T-helper 2 cell (primary cell): Measurements from ENCODE around the gene NCF1.
"Not testable (repeated sequence)": the region's sequence is repeated elsewhere in the genome, so short reads cannot be mapped to it uniquely, and the experiment has no call there.

Experiments used
- DNase-seq, 5 experiments: peaks; one replicate each; pipeline versions ENCODE4 v3.0.0 to v3.0.0-alpha.2; 2012 to 2022

NCF1 gene

DNA sequence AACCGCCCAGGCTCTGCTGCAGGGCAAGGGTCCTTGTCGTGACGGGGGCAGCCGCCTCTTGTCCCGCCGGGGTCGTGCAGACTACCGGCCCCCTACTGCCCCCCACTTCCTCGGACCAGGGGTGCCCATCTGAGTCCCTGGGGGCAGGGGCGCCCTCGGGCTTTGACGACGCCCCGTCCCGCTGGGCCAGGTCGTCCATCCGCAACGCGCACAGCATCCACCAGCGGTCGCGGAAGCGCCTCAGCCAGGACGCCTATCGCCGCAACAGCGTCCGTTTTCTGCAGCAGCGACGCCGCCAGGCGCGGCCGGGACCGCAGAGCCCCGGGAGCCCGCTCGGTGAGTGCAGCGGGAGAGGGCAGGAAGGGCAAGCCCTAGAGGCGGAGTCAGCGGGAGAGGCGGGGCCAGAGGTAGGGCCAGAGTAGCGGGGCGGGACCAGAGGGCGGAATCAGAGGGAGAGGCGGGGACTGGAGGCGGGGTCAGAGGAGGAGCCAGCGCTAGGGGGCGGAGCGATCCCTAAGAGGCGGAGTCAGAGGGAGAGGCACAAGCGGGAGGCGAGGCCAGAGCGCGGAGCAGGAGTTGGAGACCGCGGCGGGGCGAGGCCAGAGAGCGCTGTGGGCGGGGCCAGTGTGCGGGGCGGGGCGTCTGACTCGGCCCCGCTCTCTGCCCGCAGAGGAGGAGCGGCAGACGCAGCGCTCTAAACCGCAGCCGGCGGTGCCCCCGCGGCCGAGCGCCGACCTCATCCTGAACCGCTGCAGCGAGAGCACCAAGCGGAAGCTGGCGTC is 14.7 kb downstream of the NCF1 start:
- DNase-seq = peak; percentile 83 to 98 (median 92)

DNA sequence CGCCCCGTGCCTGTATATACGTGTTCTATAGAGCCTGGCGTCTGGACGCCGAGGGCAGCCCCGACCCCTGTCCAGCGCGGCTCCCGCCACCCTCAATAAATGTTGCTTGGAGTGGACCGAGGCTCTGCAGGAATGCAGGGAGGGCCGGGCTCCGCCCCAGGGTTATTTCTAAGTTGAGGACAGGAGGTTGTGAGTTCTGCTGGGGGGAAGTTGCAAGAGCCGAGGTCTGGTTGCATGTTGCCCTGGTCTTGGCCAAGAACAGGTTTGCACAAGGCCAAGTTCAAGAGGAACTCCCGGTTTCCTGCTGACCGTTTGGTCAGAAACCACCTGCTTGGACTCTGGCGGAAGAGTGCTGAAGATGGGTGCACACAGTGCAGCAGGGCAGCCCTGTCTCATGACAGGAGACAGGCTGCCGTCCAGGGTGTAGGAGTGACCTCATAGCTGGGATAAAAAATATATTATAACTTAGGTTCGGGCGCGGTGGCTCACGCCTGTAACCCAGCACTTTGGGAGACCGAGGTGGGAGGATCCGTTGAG is 15.5 kb downstream of the NCF1 start:
- not testable (repeated sequence) for DNase-seq

DNA sequence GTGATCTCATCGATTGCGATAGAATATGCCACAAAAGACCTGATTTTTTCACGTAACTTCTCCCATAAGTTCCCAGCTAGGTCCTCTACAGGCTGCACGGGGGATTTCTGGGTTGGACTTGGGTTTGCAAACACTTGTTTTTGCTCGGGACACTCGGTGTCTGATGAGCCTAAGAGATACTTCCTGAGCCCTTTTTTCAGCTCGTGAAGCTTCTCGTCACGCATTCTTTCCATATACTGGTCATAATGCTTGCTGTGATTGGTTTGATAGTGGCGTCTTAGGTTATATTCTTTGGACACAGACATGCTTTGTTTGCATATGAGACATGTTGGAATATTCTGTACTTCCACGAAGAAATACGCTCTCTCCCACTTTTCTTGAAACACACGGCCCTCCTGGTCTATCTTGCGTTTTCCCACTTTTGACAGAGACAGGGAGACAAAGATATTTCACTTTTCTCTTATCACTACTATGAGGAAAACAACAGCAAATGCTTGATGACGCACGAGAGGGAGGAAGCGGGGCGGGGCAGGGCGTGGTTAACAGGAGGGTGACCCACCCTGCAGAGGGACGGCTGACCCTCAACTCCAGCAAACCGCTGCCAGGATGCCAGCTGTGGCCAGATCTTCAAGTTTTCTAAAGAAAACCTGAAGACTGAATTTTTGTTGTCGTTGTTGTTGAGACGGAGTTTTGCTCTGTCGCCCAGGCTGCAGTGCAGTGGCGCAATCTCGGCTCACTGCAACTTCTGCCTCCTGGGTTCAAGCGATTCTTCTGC is 24.2 kb downstream of the NCF1 start:
- DNase-seq = not testable (repeated sequence)

DNA sequence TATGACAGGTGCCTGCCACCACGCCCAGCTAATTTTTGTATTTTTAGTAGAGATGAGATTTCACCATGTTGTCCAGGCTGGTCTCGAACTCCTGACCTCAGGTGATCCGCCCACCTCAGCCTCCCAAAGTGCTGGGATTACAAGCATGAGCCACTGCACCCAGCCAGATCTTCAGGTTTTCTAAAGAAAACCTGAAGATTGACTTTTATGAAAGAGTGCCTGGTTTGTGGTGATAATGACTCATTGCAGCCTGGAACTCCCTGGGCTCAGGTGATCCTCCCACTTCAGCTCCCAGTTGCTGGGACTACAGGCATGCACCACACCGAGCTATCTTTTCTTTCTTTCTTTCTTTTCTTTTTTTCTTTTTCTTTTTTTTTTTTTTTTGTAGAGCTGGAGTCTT is 24.8 kb downstream of the NCF1 start:
- not testable (repeated sequence) for DNase-seq

DNA sequence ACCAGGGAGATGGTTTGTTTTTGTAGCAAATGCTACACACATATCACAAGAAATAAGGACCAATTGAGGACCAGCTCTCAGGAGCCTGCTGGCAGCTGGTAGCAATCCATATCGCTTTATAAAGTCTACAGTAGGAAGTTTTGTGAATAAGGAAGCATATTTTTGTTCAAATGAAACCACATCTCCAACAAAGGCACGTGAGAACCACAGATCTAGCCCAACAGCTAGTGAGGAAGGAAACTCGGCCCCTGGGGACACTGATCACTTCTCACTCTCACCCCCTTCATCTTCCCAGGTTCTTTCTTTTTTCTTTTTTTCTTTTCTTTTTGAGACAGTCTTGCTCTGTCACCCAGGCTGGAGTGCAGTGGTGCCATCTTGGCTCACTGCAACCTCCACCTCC is 42.1 kb downstream of the NCF1 start:
- not testable (repeated sequence) for DNase-seq

DNA sequence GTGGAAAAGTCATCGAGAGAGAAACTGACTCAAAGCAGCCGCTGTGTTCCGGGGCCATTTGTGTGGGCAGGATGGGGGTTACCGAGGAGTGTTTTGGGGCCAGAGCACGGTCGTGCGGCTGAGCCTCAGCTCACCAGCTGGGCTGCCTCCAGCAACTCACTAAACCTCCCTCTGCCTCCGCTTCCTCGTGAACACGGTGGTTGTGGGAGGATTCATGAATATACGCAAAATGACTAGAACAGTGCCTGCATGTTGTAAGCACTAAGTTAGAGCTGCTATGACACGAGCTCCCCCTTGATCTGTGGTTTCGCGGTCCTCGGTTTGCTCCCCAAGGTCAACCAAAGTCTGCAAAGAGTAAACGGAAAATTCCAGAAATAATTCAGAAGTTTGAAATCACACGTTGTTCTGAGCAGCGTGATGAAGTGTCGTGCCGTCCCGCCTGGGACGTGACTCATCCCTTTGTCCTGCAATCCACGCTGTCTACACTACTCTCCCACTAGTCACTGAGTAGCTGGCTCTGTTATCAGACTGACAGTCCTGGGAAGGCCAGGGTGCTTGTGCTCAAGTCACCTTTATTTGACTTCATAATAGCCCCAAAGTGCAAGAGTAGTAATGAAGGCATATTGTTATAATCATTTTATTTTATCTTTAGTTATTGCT is 46.5 kb downstream of the NCF1 start:
- DNase-seq = not testable (repeated sequence)

DNA sequence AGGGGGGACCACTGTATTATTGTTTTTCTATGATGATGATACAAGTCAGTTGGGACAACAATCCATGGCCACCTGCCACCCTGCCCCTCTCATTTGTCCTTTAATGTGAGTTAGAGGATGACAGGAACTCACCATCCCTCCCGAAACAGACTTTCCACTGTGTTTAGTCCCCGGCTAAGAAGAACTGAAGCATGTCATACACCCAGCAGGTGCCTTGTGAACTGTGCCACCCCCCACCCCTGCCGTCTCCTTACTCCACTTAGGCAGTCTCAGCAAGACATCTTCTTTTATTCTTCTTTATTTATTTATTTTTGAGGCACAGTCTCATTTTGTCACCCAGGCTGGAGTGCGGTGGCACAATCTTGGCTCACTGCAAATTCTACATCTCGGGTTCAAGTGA is 47.4 kb downstream of the NCF1 start:
- not testable (repeated sequence) for DNase-seq

DNA sequence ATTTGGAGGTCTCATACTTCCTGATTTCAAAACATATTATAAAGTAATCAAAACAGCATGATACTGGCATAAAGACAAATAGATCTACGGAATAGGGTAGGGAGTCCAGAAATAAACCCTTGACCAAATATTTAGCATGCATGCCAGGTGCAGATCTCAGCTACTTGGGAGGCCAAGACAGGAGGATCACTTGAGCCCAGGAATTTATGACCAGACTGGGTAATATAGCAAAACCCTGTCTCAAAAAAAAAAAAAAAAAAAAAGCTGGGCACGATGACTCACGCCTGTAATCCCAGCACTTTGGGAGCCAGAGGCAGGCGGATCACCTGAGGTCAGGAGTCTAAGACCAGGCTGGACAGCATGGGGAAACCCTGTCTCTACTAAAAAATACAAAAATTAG is 56.1 kb downstream of the NCF1 start:
- DNase-seq = not testable (repeated sequence)

DNA sequence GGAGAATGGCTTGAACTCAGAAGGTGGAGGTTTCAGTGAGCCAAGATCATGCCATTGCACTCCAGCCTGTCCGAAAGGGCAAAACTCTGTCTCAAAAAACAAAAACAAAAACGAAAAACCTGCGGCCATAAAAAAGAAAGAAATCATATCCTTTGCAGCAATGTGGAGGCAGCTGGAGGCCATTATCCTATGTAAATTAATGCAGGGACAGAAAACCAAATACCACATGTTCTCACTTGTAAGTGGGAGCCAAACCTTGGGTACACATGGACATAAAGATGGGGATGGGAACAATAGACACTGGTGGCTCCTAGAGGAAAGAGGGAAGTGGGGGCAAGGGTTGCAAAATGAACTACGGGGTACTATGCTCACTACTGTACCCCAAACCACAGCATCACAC is 56.6 kb downstream of the NCF1 start:
- DNase-seq = not testable (repeated sequence)
